HL-60 (cell line): Measurements from ENCODE around the gene CYP2J2.

Experiments used
- DNase-seq, 2 experiments: peaks; one replicate each; pipeline ENCODE4 v3.0.0-alpha.2; 2010 to 2020; ENCODE audit warnings: low read depth in 1 of 2, low spot score in 1 of 2
- H3K27ac ChIP-seq: fragments of 250-450 bp; sonication (Bioruptor Pico); replicated peaks from 2 replicates; pipeline ENCODE4 v1.5.1; 2020; ENCODE audit warnings: mild to moderate bottlenecking, moderate library complexity
- H3K27me3 ChIP-seq: fragments of 250-450 bp; sonication (Bioruptor Pico); 2 replicates; pipeline ENCODE4 v1.5.1; 2021; ENCODE audit warnings: mild to moderate bottlenecking, moderate library complexity; ENCODE audit not compliant: insufficient read depth, poor library complexity, severe bottlenecking
- H3K4me3 ChIP-seq: replicated peaks from 2 replicates; pipeline ENCODE4 v1.5.1; 2011; ENCODE audit warnings: mild to moderate bottlenecking, control low read depth, low read length; ENCODE audit not compliant: insufficient read depth
- GABPA ChIP-seq: IDR thresholded peaks from 2 replicates; pipeline ENCODE4 v1.6.1; 2012; ENCODE audit warnings: low read depth
- POLR2AphosphoS5 ChIP-seq: IDR thresholded peaks from 2 replicates; pipeline ENCODE4 v1.6.1; 2012; ENCODE audit warnings: low read depth
- SPI1 ChIP-seq: IDR thresholded peaks from 2 replicates; pipeline ENCODE4 v1.6.1; 2012; ENCODE audit warnings: low read depth, mild to moderate bottlenecking, borderline replicate concordance
- TF ChIP-seq, protein P1 (sequence below): IDR thresholded peaks from one replicate; pipeline ENCODE4 v1.5.1; 2011; ENCODE audit warnings: low read length, control low read depth, inconsistent platforms; ENCODE audit not compliant: insufficient read depth
- TF ChIP-seq, protein P2 (sequence below): IDR thresholded peaks from 2 replicates; pipeline ENCODE4 v1.6.1; 2012; ENCODE audit warnings: low read depth; ENCODE audit not compliant: insufficient replicate concordance

Gene CYP2J2

DNA sequence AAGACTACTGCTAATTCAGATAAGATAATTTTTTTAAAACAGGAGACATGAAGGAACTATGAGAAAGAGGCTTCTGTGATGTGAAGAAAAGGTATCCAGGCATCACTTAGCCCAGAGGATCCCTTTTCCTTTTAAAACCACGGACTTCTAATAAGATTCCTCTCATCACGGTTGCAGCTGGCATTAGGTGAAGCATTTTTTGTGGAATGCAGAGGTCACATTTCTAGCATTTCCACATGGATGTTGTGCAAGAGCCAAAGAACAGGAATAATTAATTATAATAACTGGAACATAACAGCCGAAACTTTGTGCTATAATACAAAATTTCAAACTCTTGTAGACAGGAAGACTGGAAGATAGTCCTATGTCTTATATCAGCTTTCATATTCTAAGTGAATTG is 27.6 kb downstream of the CYP2J2 start:
- TF ChIP-seq GABPA (no peak), POLR2AphosphoS5 (no peak), SPI1 (no peak)
- TF ChIP-seq, protein P1, sequence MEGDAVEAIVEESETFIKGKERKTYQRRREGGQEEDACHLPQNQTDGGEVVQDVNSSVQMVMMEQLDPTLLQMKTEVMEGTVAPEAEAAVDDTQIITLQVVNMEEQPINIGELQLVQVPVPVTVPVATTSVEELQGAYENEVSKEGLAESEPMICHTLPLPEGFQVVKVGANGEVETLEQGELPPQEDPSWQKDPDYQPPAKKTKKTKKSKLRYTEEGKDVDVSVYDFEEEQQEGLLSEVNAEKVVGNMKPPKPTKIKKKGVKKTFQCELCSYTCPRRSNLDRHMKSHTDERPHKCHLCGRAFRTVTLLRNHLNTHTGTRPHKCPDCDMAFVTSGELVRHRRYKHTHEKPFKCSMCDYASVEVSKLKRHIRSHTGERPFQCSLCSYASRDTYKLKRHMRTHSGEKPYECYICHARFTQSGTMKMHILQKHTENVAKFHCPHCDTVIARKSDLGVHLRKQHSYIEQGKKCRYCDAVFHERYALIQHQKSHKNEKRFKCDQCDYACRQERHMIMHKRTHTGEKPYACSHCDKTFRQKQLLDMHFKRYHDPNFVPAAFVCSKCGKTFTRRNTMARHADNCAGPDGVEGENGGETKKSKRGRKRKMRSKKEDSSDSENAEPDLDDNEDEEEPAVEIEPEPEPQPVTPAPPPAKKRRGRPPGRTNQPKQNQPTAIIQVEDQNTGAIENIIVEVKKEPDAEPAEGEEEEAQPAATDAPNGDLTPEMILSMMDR, result no peak
- TF ChIP-seq, protein P2, sequence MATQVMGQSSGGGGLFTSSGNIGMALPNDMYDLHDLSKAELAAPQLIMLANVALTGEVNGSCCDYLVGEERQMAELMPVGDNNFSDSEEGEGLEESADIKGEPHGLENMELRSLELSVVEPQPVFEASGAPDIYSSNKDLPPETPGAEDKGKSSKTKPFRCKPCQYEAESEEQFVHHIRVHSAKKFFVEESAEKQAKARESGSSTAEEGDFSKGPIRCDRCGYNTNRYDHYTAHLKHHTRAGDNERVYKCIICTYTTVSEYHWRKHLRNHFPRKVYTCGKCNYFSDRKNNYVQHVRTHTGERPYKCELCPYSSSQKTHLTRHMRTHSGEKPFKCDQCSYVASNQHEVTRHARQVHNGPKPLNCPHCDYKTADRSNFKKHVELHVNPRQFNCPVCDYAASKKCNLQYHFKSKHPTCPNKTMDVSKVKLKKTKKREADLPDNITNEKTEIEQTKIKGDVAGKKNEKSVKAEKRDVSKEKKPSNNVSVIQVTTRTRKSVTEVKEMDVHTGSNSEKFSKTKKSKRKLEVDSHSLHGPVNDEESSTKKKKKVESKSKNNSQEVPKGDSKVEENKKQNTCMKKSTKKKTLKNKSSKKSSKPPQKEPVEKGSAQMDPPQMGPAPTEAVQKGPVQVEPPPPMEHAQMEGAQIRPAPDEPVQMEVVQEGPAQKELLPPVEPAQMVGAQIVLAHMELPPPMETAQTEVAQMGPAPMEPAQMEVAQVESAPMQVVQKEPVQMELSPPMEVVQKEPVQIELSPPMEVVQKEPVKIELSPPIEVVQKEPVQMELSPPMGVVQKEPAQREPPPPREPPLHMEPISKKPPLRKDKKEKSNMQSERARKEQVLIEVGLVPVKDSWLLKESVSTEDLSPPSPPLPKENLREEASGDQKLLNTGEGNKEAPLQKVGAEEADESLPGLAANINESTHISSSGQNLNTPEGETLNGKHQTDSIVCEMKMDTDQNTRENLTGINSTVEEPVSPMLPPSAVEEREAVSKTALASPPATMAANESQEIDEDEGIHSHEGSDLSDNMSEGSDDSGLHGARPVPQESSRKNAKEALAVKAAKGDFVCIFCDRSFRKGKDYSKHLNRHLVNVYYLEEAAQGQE, result no peak
- Histone ChIP-seq H3K4me3 (no peak overlapping the region), H3K27ac (no peak overlapping the region), H3K27me3 (no peaks in the 10 kb centered on the region)
- no peak for DNase-seq

DNA sequence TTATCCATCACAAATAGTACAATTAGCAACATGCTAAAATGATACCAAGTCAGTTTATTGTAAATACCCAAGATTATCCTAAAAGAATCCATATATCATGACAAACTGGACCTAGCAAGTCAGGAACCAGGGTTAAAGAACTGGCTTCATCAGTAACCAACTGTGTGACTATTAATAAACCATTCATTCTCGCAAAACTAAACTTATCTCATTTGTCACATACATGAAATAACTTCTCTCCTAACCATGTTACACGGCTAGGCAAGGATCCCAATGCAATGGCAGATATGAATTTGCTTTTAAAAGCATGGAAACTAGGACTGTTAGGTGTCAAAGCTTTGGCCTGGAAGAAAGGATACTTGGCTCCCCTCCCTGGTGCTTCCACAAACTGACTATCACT is 29.4 kb downstream of the CYP2J2 start:
- Histone ChIP-seq H3K27me3 (no peaks in the 10 kb centered on the region), H3K27ac (no peak overlapping the region), H3K4me3 (no peak overlapping the region)
- TF ChIP-seq, protein P1, result no peak
- TF ChIP-seq, protein P2, result no peak
- no peak for TF ChIP-seq GABPA
- no peak for TF ChIP-seq SPI1
- no peak for TF ChIP-seq POLR2AphosphoS5
- no peak for DNase-seq

DNA sequence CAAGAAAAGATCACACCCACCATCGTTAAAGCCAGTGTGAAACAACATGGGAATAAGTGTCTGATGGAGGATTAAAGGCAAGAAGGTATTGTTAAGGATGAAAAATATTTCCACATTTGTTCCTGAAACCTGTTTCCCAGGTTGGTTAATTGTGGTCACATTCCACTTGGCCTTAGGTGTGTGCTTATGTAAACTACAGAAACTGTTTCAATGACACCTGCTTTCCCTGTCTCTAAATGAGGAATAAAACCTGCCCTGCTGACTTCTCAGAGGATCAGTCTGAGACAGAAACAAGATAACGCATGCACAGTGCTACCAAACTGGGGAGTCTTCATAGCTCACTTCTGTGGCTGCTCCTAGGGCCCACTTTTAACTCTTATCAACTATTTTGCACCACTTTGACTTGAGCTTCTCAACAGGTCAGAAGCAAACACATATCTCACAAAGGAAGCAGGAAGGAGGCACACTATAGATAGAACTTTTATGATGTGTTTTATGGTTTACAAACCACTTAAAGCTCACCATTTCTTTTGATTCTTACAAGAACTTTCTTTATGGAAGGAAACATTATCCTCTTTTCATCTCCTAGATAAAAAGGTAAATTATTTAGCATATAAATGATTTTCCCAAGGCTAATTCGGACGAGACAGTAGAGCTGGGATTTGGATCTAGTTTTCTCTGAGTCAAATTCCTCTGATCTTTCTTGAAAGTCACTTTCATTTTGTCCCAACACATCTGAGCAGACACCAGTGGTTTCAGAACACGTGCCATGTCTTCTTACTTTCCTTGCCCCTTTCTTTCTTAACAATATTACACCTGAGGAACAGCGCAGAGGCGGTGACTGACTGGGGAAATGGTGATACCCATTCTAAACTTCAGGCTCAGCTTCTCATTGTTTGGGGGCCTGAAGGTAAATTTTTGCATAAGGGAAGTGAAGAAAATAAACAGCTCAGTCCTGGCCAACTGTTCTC is 33.4 kb downstream of the CYP2J2 start:
- no peak for DNase-seq
- H3K4me3 ChIP-seq, result no peak overlapping the region

More for the DNA sequence above, 33.4 kb downstream of the CYP2J2 start:
- TF ChIP-seq SPI1, result no peak
- TF ChIP-seq GABPA, result no peak
- TF ChIP-seq, protein P2, result no peak
- TF ChIP-seq, protein P1, result no peak
- TF ChIP-seq POLR2AphosphoS5, result no peak
- Histone ChIP-seq H3K27ac (no peak overlapping the region), H3K27me3 (no peaks in the 10 kb centered on the region)
